ENCODE data around the gene HM13. TPM values are rescaled to one million over a fixed set of nuclear protein-coding genes. Genes with fewer than 3 reads are reported as not detected.

The HM13 gene
- total RNA-seq, 1 experiment from 2014 or later = 103 TPM

- no peak overlapping the region for H3K27ac Mint-ChIP-seq
- H3K4me3 Mint-ChIP-seq = no peak overlapping the region
- DNase-seq (ENCODE audit: low spot score) = no peak
- ChIA-PET POLR2A (no interaction called here), CTCF (interaction anchor here (0.9 to 4.3 kb wide), 3 partner anchors 8 to 64 kb away, joined by 3 to 36 read pairs (median 4); no protein-coding TSS in a partner anchor)
- H3K36me3 Mint-ChIP-seq = peaks cover 55% of the 10 kb centered on the region
- H3K9me3 Mint-ChIP-seq = no peaks in the 10 kb centered on the region
- no peak for TF ChIP-seq ZNF121 (CRISPR knock-in tag; IDR thresholded peaks at IDR 0.05)
- no peak for TF ChIP-seq ZMAT4 (CRISPR knock-in tag; IDR thresholded peaks at IDR 0.05)
- TF ChIP-seq EMX1 (CRISPR knock-in tag; IDR thresholded peaks at IDR 0.05) = no peak
- TF ChIP-seq FOXJ3 (CRISPR knock-in tag; IDR thresholded peaks at IDR 0.05; ENCODE audit: borderline replicate concordance) = no peak
- no peak for TF ChIP-seq ZNF532 (CRISPR knock-in tag; IDR thresholded peaks at IDR 0.05; ENCODE audit: borderline replicate concordance)
- no peak for TF ChIP-seq ZNF232 (CRISPR knock-in tag; IDR thresholded peaks at IDR 0.05)
- TF ChIP-seq MYBL2 (CRISPR knock-in tag; IDR thresholded peaks at IDR 0.05) = no peak
- TF ChIP-seq GRHL2 (CRISPR knock-in tag; IDR thresholded peaks at IDR 0.05; ENCODE audit: insufficient replicate concordance, severe bottlenecking) = no peak
- TF ChIP-seq ZNF138 (CRISPR knock-in tag; conservative IDR thresholded peaks at IDR 0.05) = no peak
- TF ChIP-seq USF2 (CRISPR knock-in tag; IDR thresholded peaks at IDR 0.05) = no peak
- no peak for TF ChIP-seq ARID4B (CRISPR knock-in tag; IDR thresholded peaks at IDR 0.05; ENCODE audit: borderline replicate concordance)
- TF ChIP-seq ESRRA (CRISPR knock-in tag; IDR thresholded peaks at IDR 0.05; ENCODE audit: borderline replicate concordance) = no peak
- no peak for TF ChIP-seq HMGA2 (CRISPR knock-in tag; IDR thresholded peaks at IDR 0.05)
- no peak for TF ChIP-seq CBFB (CRISPR knock-in tag; IDR thresholded peaks at IDR 0.05; ENCODE audit: low read depth)
- TF ChIP-seq CTCF (IDR thresholded peaks at IDR 0.05) = no peak
- no peak for TF ChIP-seq NFATC4 (CRISPR knock-in tag; IDR thresholded peaks at IDR 0.05)
- no peak for TF ChIP-seq RELA (CRISPR knock-in tag; IDR thresholded peaks at IDR 0.05; ENCODE audit: borderline replicate concordance)
- no peak for TF ChIP-seq GABPB1 (CRISPR knock-in tag; IDR thresholded peaks at IDR 0.05)
- 0 out of 2 replicates have a peak, but pooled peaks cover 4% of the 10 kb centered on the region for H3K4me1 Mint-ChIP-seq
- no peak for ATAC-seq
- no peaks in the 10 kb centered on the region for H3K27me3 Mint-ChIP-seq (ENCODE audit: low read depth)
Measured at GRCh38 chr20:31549513-31549880, 35.3 kb downstream of the HM13 start.

Data from WTC11 (cell line).